ENCODE data around the gene OR5K4. TPM values are rescaled to one million over a fixed set of nuclear protein-coding genes. Genes with fewer than 3 reads are reported as not detected.

OR5K4 gene
- total RNA-seq, 2 experiments from 2014 or later, result not detected

GRCh38 chr3:98359250-98359649, 5.6 kb downstream of the OR5K4 start:
- no peak overlapping the region for H3K4me3 Mint-ChIP-seq
- Histone ChIP-seq H3K27me3 (ENCODE audit: control insufficient read depth in 1 of 2, insufficient read depth in 2 of 2, low read length in 2 of 2) (no peaks in the 10 kb centered on the region), H3K36me3 (ENCODE audit: insufficient read depth, low read length) (no peaks in the 10 kb centered on the region), H3K4me1 (ENCODE audit: insufficient read depth, low read length) (no peaks in the 10 kb centered on the region), H3K4me3 (ENCODE audit: low read length) (no peak overlapping the region), H3K27ac (ENCODE audit: low read depth in 1 of 2, low read length in 2 of 2) (no peak overlapping the region), H3K9me3 (ENCODE audit: control insufficient read depth in 1 of 2, insufficient read depth in 1 of 2, low read length in 2 of 2) (peaks cover 0 to 21% of the 10 kb centered on the region in 2 experiments)
- no peak for ATAC-seq (ENCODE audit: poor library complexity)
- CTCF ChIA-PET, result no interaction called here
- POLR2A ChIA-PET, result no interaction called here
- no peaks in the 10 kb centered on the region for H3K36me3 Mint-ChIP-seq (ENCODE audit: low read depth)
- H3K27me3 Mint-ChIP-seq, result peaks cover under 1% of the 10 kb centered on the region
- H3K9me3 Mint-ChIP-seq, result peaks cover 15% of the 10 kb centered on the region
- TF ChIP-seq, protein P1, sequence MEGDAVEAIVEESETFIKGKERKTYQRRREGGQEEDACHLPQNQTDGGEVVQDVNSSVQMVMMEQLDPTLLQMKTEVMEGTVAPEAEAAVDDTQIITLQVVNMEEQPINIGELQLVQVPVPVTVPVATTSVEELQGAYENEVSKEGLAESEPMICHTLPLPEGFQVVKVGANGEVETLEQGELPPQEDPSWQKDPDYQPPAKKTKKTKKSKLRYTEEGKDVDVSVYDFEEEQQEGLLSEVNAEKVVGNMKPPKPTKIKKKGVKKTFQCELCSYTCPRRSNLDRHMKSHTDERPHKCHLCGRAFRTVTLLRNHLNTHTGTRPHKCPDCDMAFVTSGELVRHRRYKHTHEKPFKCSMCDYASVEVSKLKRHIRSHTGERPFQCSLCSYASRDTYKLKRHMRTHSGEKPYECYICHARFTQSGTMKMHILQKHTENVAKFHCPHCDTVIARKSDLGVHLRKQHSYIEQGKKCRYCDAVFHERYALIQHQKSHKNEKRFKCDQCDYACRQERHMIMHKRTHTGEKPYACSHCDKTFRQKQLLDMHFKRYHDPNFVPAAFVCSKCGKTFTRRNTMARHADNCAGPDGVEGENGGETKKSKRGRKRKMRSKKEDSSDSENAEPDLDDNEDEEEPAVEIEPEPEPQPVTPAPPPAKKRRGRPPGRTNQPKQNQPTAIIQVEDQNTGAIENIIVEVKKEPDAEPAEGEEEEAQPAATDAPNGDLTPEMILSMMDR (IDR thresholded peaks at IDR 0.05), result no peak
- intact Hi-C loops (cut with DNase I, micrococcal nuclease), result no loop called here
- H3K27ac Mint-ChIP-seq, result no peak overlapping the region
- no peak for DNase-seq
- no peaks in the 10 kb centered on the region for H3K4me1 Mint-ChIP-seq (ENCODE audit: low read depth)

- POLR2A ChIA-PET, result no interaction called here
- Mint-ChIP-seq H3K36me3 (ENCODE audit: low read depth) (no peaks in the 10 kb centered on the region), H3K27me3 (no peaks in the 10 kb centered on the region), H3K9me3 (peaks cover 15% of the 10 kb centered on the region), H3K27ac (no peak overlapping the region), H3K4me3 (no peak overlapping the region), H3K4me1 (ENCODE audit: low read depth) (no peaks in the 10 kb centered on the region)
- TF ChIP-seq, protein P1 (IDR thresholded peaks at IDR 0.05), result no peak
- intact Hi-C loops (cut with DNase I, micrococcal nuclease), result no loop called here
- ATAC-seq (ENCODE audit: poor library complexity), result no peak
- peak in 4 of 14 experiments; percentile 6 to 24 (median 11) for DNase-seq
- Histone ChIP-seq H3K27me3 (ENCODE audit: control insufficient read depth in 1 of 2, insufficient read depth in 2 of 2, low read length in 2 of 2) (no peaks in the 10 kb centered on the region), H3K27ac (ENCODE audit: low read depth in 1 of 2, low read length in 2 of 2) (no peak overlapping the region), H3K4me3 (ENCODE audit: low read length) (no peak overlapping the region), H3K9me3 (ENCODE audit: control insufficient read depth in 1 of 2, insufficient read depth in 1 of 2, low read length in 2 of 2) (peaks cover 0 to 21% of the 10 kb centered on the region in 2 experiments), H3K36me3 (ENCODE audit: insufficient read depth, low read length) (no peaks in the 10 kb centered on the region), H3K4me1 (ENCODE audit: insufficient read depth, low read length) (no peaks in the 10 kb centered on the region)
- CTCF ChIA-PET, result no interaction called here
Measured at GRCh38 chr3:98359993-98360675, 6.5 kb downstream of the OR5K4 start.

- H3K27me3 Mint-ChIP-seq, result no peaks in the 10 kb centered on the region
- ChIA-PET CTCF (no interaction called here), POLR2A (no interaction called here)
- Histone ChIP-seq H3K27me3 (ENCODE audit: control insufficient read depth in 1 of 2, insufficient read depth in 2 of 2, low read length in 2 of 2) (no peaks in the 10 kb centered on the region), H3K36me3 (ENCODE audit: insufficient read depth, low read length) (no peaks in the 10 kb centered on the region), H3K27ac (ENCODE audit: low read depth in 1 of 2, low read length in 2 of 2) (no peak overlapping the region), H3K4me1 (ENCODE audit: insufficient read depth, low read length) (no peaks in the 10 kb centered on the region), H3K9me3 (ENCODE audit: control insufficient read depth in 1 of 2, insufficient read depth in 1 of 2, low read length in 2 of 2) (peaks cover 0 to 21% of the 10 kb centered on the region in 2 experiments), H3K4me3 (ENCODE audit: low read length) (no peak overlapping the region)
- H3K4me3 Mint-ChIP-seq, result no peak overlapping the region
- no peaks in the 10 kb centered on the region for H3K4me1 Mint-ChIP-seq (ENCODE audit: low read depth)
- H3K36me3 Mint-ChIP-seq (ENCODE audit: low read depth), result no peaks in the 10 kb centered on the region
- intact Hi-C loops (cut with DNase I, micrococcal nuclease), result no loop called here
- no peak for ATAC-seq (ENCODE audit: poor library complexity)
- DNase-seq, result no peak
- no peak overlapping the region for H3K27ac Mint-ChIP-seq
- peaks cover 15% of the 10 kb centered on the region for H3K9me3 Mint-ChIP-seq
- TF ChIP-seq, protein P1 (IDR thresholded peaks at IDR 0.05), result no peak
Measured at GRCh38 chr3:98360681-98361080, 7.0 kb downstream of the OR5K4 start.
